T-helper 2 cell treated with Interferon-gamma antibody and Interleukin-4, amounts not matched to agents 5 μg/mL and 100 μg/mL, for 36 hours (primary cell): ENCODE results near the gene UCMA.

ENCODE experiments used
- DNase-seq: peaks from one replicate; pipeline ENCODE4 v3.0.0; 2021; ENCODE audit warnings: low spot score
- H3K27ac Mint-ChIP-seq: one replicate; pipeline ENCODE4 v1.8.0; 2021; ENCODE audit warnings: mild to moderate bottlenecking, mixed read lengths
- H3K27me3 Mint-ChIP-seq: one replicate; pipeline ENCODE4 v1.8.0; 2021; ENCODE audit warnings: low read depth, mixed read lengths
- H3K36me3 Mint-ChIP-seq: one replicate; pipeline ENCODE4 v1.8.0; 2021; ENCODE audit warnings: low read depth, mixed read lengths
- H3K4me1 Mint-ChIP-seq: one replicate; pipeline ENCODE4 v1.8.0; 2021; ENCODE audit warnings: low read depth, mixed read lengths
- H3K4me3 Mint-ChIP-seq: one replicate; pipeline ENCODE4 v1.8.0; 2022; ENCODE audit warnings: mild to moderate bottlenecking, moderate library complexity, mixed read lengths
- H3K9me3 Mint-ChIP-seq: one replicate; pipeline ENCODE4 v1.8.0; 2021; ENCODE audit warnings: mixed read lengths

The UCMA gene

DNA sequence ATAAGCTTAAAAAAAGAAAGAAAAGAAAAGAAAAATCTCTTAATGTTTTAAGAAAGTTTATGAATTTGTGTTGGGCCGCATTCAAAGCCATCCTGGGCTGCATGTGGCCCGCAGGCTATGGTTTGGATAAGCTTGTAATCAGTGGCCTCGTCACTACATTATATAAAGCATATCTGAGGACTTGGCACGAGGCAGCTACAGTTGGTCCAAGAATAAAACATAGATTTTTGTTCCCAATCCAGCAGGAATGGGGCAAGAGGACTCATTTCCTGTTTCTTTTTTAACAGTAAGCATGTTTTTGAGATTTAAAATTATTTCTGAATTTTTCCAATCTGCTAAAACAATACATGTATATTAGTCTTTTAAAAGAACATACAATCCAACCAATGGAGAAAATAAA lies 44.2 kb downstream of the UCMA start:
- Mint-ChIP-seq H3K4me3 (no peak overlapping the region), H3K36me3 (peaks cover 54% of the 10 kb centered on the region), H3K9me3 (no peaks in the 10 kb centered on the region), H3K27me3 (no peaks in the 10 kb centered on the region), H3K4me1 (no peaks in the 10 kb centered on the region), H3K27ac (no peak overlapping the region)
- DNase-seq = no peak

DNA sequence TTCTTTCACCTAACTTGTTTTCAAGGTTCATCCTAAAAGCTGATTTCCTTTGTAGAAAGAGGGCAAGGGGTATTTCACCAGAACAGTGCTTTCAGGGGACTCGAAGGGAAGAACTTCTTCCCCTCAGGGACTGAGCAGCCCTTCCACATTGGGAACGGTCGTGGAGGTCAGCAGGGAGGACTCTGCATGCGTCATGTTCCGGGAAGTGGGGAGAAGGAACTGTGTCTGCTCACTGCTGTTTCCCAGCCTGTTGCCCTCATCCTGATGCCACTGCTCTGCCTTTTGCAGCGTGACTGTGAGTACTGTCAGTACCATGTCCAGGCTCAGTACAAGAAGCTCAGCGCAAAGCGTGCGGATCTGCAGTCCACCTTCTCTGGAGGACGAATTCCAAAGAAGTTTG lies 45.6 kb downstream of the UCMA start:
- H3K4me1 Mint-ChIP-seq = no peaks in the 10 kb centered on the region
- H3K36me3 Mint-ChIP-seq = peaks cover 60% of the 10 kb centered on the region
- H3K27ac Mint-ChIP-seq = no peak overlapping the region
- no peak overlapping the region for H3K4me3 Mint-ChIP-seq
- H3K27me3 Mint-ChIP-seq = no peaks in the 10 kb centered on the region
- no peak for DNase-seq
- no peaks in the 10 kb centered on the region for H3K9me3 Mint-ChIP-seq

DNA sequence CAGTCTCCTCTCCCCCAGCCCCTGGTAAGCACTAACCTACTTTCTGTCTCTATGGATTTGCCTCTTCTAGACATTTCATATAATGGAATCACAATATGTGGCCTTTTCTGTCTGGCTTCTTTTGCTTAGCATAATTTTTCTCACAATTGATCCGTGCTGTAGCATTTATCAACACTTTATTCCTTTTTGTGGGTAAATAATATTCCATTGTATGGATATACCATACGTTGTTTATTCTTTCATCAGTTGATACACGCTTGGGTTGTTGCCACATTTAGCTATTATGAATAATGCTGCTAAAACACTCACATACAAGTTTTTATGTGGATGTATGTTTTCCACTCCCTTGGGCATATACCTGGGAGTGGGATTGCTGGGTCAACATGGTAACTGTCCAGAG lies 47.0 kb downstream of the UCMA start:
- Mint-ChIP-seq H3K4me1 (no peaks in the 10 kb centered on the region), H3K4me3 (no peak overlapping the region), H3K27ac (no peak overlapping the region), H3K27me3 (no peaks in the 10 kb centered on the region), H3K36me3 (peaks cover 65% of the 10 kb centered on the region), H3K9me3 (no peaks in the 10 kb centered on the region)
- DNase-seq = no peak

DNA sequence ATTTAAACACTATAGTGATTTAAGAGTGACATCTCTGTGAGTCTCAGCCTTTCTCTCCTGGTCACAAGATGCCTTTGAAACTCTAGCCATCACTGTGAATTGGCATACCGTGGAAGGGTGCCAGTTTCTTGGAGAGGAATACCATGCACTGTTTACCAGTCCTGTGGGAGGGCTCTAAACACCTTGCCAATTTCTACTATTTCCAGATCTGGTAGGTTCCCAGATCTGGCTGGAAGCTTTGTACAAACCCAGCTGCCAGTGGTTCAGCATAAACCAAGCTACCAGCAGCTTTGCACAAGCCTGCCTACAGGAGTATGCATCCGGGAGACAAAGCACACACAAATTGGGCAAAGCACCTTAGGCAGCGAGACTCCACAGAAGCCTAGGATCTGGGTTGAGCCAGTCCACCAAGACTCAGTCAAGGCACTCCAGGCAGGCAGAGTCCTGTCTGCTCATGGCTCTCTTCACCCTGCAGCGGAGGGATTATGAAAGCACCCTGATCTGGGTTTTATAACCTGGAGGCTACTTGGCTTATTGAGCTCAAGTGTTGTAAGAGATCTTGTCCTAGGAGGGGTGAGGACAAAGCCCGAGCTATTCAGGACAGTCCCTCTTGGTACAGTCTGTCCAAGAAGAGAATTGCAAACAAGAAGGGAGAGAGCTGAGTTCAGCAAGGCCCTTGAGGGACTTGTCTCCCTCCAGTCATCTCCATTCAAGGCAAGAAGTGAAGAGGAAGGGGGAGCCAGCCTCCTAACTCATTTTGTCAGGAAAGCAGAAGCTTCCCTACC lies 49.3 kb downstream of the UCMA start:
- no peaks in the 10 kb centered on the region for H3K4me1 Mint-ChIP-seq
- H3K27me3 Mint-ChIP-seq = no peaks in the 10 kb centered on the region
- peaks cover 63% of the 10 kb centered on the region for H3K36me3 Mint-ChIP-seq
- H3K9me3 Mint-ChIP-seq = no peaks in the 10 kb centered on the region
- H3K27ac Mint-ChIP-seq = no peak overlapping the region
- no peak for DNase-seq
- H3K4me3 Mint-ChIP-seq = no peak overlapping the region

DNA sequence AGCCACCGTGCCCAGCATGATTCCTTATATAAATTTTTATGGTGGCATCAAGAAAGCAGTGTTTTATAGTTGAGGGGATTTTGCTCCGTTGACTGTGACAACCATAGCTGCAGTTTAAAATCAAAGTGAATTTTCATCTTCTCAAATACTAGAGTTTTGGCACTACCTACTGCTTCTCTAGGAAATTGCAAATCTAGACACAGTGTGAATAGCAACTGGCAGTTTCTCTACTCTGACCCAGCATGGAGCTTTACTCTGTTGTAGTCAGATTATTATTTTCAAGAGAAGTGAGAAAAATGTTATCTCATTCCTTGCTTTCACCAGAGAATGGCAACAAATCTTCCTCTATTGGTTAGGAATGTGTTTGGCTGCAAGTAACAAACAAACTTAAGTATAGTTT lies 49.9 kb downstream of the UCMA start:
- DNase-seq = no peak
- H3K4me1 Mint-ChIP-seq = no peaks in the 10 kb centered on the region
- no peak overlapping the region for H3K27ac Mint-ChIP-seq
- no peaks in the 10 kb centered on the region for H3K9me3 Mint-ChIP-seq
- H3K36me3 Mint-ChIP-seq = peaks cover 60% of the 10 kb centered on the region
- H3K4me3 Mint-ChIP-seq = no peak overlapping the region
- no peaks in the 10 kb centered on the region for H3K27me3 Mint-ChIP-seq

DNA sequence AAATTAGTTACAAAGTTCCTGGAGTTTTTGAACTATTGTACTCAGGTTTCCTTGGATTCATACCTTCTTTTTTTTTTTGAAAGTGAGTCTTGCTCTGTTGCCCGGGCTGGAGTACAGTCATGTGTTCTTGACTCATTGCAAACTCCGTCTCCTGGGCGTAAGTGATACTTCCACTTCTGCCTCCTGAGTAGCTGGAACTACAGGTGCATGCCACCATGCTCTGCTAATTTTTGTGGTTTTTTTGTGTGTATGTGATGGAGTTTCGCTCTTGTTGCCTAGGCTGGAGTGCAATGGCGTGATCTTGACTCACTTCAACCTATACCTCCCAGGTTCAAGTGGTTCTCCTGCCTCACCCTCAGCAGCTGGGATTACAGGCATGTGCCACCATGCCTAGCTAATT lies 50.5 kb downstream of the UCMA start:
- H3K4me1 Mint-ChIP-seq = no peaks in the 10 kb centered on the region
- no peak for DNase-seq
- H3K27me3 Mint-ChIP-seq = no peaks in the 10 kb centered on the region
- no peaks in the 10 kb centered on the region for H3K9me3 Mint-ChIP-seq
- peaks cover 63% of the 10 kb centered on the region for H3K36me3 Mint-ChIP-seq
- no peak overlapping the region for H3K27ac Mint-ChIP-seq
- H3K4me3 Mint-ChIP-seq = no peak overlapping the region

DNA sequence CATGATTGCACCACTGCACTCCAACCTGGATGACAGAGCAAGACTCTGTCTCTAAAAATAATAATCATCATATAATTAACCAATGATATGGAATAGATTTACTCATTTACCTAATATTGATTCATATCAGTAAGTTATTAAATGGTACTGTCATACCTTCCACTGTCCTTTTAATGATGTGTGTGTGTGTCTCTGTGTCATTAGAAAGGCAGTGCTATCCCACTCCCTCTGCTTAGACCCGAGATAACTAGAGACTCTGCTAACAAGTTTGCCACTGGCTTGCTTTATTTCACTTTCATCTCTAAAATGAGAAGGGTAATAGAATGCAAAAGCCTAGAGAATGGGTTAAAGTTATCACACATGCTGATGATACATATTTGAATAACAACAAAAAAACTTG lies 51.8 kb downstream of the UCMA start:
- Mint-ChIP-seq H3K36me3 (peaks cover 66% of the 10 kb centered on the region), H3K9me3 (no peaks in the 10 kb centered on the region)

DNA sequence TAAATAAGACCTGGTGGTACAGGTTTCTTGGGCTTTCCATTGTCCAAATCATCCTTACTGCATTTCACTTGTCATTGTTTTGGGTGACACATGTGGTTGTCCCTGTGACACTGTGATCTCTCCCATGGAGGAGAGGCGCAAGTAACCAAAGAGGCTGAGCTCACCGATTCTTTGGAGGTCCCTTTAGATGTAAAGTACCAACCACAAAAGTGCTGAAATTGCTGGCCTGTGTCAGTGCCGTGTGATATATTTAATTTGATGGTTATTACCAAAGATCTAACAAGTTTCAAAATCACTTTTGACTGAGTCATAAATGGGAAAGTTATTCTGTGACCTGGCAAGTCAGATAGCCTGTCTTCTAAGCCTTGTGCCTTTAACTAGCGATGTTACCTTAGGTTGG lies 53.4 kb downstream of the UCMA start:
- DNase-seq = no peak
- Mint-ChIP-seq H3K27me3 (no peaks in the 10 kb centered on the region), H3K9me3 (no peaks in the 10 kb centered on the region), H3K27ac (no peak overlapping the region), H3K4me1 (no peaks in the 10 kb centered on the region), H3K36me3 (peaks cover 61% of the 10 kb centered on the region), H3K4me3 (no peak overlapping the region)

More for the DNA sequence above, 51.8 kb downstream of the UCMA start:
- H3K27me3 Mint-ChIP-seq = no peaks in the 10 kb centered on the region
- no peaks in the 10 kb centered on the region for H3K4me1 Mint-ChIP-seq
- DNase-seq = no peak
- H3K27ac Mint-ChIP-seq = no peak overlapping the region
- no peak overlapping the region for H3K4me3 Mint-ChIP-seq

DNA sequence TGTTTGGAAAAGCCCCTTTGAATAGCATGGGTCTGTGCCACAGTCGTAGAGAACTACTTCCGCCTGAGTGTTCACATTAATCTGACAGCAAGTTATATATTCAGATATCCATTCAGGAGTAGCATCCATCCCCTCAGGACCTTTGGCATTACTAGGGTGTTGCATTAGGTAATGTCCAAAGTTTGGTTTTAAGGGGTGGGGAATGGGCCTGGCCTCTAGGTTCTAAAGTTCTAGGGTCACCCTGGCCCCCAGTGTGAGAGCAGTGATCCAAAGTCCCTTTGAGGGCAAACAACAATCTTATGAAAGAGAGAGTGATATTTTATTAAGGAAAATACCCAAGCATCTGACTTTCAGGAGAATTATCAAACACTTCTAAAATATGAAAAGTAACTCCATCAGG lies 60.6 kb downstream of the UCMA start:
- H3K27ac Mint-ChIP-seq = no peak overlapping the region
- H3K4me1 Mint-ChIP-seq = no peaks in the 10 kb centered on the region
- H3K9me3 Mint-ChIP-seq = no peaks in the 10 kb centered on the region
- no peak for DNase-seq
- no peaks in the 10 kb centered on the region for H3K27me3 Mint-ChIP-seq
- H3K36me3 Mint-ChIP-seq = peaks cover 55% of the 10 kb centered on the region
- H3K4me3 Mint-ChIP-seq = no peak overlapping the region
